ENCODE results near the gene UBL4A.

- no peak for TF ChIP-seq CTCF (IDR thresholded peaks at IDR 0.05)
- TF ChIP-seq MEF2A (IDR thresholded peaks at IDR 0.05; ENCODE audit: borderline replicate concordance, low read depth), result no peak
- TF ChIP-seq TCF12 (IDR thresholded peaks at IDR 0.05), result no peak
- TF ChIP-seq EP300 (IDR thresholded peaks at IDR 0.05; ENCODE audit: borderline replicate concordance in 1 of 2, low read depth in 1 of 2, low read length in 1 of 2), result no peak; a peak in 1 of 4 replicates
- TF ChIP-seq RFX5 (IDR thresholded peaks at IDR 0.05; ENCODE audit: low read length), result no peak
These were observed 49.2 kb downstream of the UBL4A start, which contains the start of gene GDI1 for GRCh38 chrX:154436983-154437752.
